ENCODE data around the gene PDHB.

GRCh38 chr3:58470363-58471024 is 36.9 kb upstream of the PDHB start:
- TF ChIP-seq, protein P1, sequence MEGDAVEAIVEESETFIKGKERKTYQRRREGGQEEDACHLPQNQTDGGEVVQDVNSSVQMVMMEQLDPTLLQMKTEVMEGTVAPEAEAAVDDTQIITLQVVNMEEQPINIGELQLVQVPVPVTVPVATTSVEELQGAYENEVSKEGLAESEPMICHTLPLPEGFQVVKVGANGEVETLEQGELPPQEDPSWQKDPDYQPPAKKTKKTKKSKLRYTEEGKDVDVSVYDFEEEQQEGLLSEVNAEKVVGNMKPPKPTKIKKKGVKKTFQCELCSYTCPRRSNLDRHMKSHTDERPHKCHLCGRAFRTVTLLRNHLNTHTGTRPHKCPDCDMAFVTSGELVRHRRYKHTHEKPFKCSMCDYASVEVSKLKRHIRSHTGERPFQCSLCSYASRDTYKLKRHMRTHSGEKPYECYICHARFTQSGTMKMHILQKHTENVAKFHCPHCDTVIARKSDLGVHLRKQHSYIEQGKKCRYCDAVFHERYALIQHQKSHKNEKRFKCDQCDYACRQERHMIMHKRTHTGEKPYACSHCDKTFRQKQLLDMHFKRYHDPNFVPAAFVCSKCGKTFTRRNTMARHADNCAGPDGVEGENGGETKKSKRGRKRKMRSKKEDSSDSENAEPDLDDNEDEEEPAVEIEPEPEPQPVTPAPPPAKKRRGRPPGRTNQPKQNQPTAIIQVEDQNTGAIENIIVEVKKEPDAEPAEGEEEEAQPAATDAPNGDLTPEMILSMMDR (IDR thresholded peaks at IDR 0.05; ENCODE audit: insufficient read depth, low read depth, low read length): no peak
- no peak for TF ChIP-seq EZH2 (IDR thresholded peaks at IDR 0.05; ENCODE audit: insufficient read depth, low read length)
